ENCODE measurements around the gene LRP4.

The LRP4 gene

DNA sequence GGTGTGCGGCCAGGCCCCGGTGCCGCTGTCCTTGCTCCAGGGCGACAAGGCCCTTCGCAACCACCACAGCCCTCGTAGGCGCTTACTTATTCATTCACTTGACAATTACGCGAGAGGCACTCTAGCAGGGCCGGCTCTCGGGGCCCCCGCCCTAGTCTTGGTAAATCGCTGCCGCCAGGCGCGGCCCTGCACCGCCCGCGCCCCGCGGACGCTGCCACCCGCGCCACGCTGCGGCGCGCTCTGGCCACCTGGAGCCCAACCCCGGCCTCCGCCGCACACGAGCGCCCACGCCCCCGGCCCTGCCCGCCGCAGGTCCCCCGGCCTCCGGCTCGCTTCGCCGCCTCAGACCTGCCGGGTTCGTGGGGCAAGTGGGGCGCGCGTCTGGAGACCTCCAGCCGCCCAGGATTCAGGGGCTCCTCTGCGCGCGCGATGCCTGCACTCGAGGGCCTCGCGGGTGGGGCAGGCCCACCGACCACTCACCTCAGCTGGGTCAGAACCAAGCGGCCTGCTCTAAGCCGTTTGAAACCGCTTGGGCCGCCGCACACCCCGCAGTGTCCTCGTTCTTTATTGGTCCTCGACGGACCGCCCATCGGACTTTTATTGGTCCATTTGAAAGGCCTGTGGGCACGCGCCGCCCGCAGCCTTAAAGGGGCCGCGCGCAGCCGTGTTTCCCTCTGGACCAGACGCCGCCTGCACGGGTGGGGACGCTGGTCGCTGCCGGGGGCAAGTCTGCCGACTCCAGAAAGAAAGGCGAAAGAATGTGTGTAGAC is 72.4 kb downstream of the LRP4 start, which contains the start of gene CKAP5 (continued):
- TF ChIP-seq KLF10 (tag by site-specific recombination; IDR thresholded peaks at IDR 0.05) (peak; percentile 86), GLI4 (tag by site-specific recombination; IDR thresholded peaks at IDR 0.05) (no peak), ZNF132 (tag by site-specific recombination; IDR thresholded peaks at IDR 0.05; ENCODE audit: borderline replicate concordance) (no peak), TRIM28 (IDR thresholded peaks at IDR 0.05; ENCODE audit: borderline replicate concordance, low read length) (no peak), PRDM10 (tag by site-specific recombination; IDR thresholded peaks at IDR 0.05) (peak; percentile 20; the same call in 1 of the 2 replicates), ZBTB7A (tag by site-specific recombination; IDR thresholded peaks at IDR 0.05; ENCODE audit: low read depth) (no peak), ZSCAN30 (tag by site-specific recombination; IDR thresholded peaks at IDR 0.05) (peak; percentile 47; the same call in 1 of the 2 replicates), ZBTB1 (tag by site-specific recombination; IDR thresholded peaks at IDR 0.05) (no peak), ZNF292 (tag by site-specific recombination; IDR thresholded peaks at IDR 0.05; ENCODE audit: borderline replicate concordance, low read depth) (no peak), BCL11A (tag by site-specific recombination; IDR thresholded peaks at IDR 0.05; ENCODE audit: low read depth) (no peak), MEIS1 (CRISPR knock-in tag; IDR thresholded peaks at IDR 0.05; ENCODE audit: borderline replicate concordance) (peak; percentile 20; the same call in 1 of the 2 replicates), SP3 (tag by site-specific recombination; IDR thresholded peaks at IDR 0.05) (peak; percentile 83), HOXC10 (CRISPR knock-in tag; IDR thresholded peaks at IDR 0.05) (no peak), HOXA7 (CRISPR knock-in tag; IDR thresholded peaks at IDR 0.05; ENCODE audit: borderline replicate concordance) (no peak), BCL6B (tag by site-specific recombination; IDR thresholded peaks at IDR 0.05) (no peak), ZNF560 (tag by site-specific recombination; IDR thresholded peaks at IDR 0.05; ENCODE audit: borderline replicate concordance) (no peak), ZNF404 (tag by site-specific recombination; IDR thresholded peaks at IDR 0.05) (no peak), ZSCAN4 (tag by site-specific recombination; IDR thresholded peaks at IDR 0.05) (no peak)
- TF ChIP-seq, protein P1, sequence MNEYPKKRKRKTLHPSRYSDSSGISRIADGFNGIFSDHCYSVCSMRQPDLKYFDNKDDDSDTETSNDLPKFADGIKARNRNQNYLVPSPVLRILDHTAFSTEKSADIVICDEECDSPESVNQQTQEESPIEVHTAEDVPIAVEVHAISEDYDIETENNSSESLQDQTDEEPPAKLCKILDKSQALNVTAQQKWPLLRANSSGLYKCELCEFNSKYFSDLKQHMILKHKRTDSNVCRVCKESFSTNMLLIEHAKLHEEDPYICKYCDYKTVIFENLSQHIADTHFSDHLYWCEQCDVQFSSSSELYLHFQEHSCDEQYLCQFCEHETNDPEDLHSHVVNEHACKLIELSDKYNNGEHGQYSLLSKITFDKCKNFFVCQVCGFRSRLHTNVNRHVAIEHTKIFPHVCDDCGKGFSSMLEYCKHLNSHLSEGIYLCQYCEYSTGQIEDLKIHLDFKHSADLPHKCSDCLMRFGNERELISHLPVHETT (tag by site-specific recombination; IDR thresholded peaks at IDR 0.05): no peak
- TF ChIP-seq, protein P2, sequence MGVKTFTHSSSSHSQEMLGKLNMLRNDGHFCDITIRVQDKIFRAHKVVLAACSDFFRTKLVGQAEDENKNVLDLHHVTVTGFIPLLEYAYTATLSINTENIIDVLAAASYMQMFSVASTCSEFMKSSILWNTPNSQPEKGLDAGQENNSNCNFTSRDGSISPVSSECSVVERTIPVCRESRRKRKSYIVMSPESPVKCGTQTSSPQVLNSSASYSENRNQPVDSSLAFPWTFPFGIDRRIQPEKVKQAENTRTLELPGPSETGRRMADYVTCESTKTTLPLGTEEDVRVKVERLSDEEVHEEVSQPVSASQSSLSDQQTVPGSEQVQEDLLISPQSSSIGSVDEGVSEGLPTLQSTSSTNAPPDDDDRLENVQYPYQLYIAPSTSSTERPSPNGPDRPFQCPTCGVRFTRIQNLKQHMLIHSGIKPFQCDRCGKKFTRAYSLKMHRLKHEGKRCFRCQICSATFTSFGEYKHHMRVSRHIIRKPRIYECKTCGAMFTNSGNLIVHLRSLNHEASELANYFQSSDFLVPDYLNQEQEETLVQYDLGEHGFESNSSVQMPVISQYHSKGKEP (tag by site-specific recombination; IDR thresholded peaks at IDR 0.05): no peak
- TF ChIP-seq, protein P3, sequence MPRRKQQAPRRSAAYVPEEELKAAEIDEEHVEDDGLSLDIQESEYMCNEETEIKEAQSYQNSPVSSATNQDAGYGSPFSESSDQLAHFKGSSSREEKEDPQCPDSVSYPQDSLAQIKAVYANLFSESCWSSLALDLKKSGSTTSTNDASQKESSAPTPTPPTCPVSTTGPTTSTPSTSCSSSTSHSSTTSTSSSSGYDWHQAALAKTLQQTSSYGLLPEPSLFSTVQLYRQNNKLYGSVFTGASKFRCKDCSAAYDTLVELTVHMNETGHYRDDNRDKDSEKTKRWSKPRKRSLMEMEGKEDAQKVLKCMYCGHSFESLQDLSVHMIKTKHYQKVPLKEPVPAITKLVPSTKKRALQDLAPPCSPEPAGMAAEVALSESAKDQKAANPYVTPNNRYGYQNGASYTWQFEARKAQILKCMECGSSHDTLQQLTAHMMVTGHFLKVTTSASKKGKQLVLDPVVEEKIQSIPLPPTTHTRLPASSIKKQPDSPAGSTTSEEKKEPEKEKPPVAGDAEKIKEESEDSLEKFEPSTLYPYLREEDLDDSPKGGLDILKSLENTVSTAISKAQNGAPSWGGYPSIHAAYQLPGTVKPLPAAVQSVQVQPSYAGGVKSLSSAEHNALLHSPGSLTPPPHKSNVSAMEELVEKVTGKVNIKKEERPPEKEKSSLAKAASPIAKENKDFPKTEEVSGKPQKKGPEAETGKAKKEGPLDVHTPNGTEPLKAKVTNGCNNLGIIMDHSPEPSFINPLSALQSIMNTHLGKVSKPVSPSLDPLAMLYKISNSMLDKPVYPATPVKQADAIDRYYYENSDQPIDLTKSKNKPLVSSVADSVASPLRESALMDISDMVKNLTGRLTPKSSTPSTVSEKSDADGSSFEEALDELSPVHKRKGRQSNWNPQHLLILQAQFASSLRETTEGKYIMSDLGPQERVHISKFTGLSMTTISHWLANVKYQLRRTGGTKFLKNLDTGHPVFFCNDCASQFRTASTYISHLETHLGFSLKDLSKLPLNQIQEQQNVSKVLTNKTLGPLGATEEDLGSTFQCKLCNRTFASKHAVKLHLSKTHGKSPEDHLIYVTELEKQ (tag by site-specific recombination; IDR thresholded peaks at IDR 0.05; ENCODE audit: borderline replicate concordance): no peak
- TF ChIP-seq, protein P4, sequence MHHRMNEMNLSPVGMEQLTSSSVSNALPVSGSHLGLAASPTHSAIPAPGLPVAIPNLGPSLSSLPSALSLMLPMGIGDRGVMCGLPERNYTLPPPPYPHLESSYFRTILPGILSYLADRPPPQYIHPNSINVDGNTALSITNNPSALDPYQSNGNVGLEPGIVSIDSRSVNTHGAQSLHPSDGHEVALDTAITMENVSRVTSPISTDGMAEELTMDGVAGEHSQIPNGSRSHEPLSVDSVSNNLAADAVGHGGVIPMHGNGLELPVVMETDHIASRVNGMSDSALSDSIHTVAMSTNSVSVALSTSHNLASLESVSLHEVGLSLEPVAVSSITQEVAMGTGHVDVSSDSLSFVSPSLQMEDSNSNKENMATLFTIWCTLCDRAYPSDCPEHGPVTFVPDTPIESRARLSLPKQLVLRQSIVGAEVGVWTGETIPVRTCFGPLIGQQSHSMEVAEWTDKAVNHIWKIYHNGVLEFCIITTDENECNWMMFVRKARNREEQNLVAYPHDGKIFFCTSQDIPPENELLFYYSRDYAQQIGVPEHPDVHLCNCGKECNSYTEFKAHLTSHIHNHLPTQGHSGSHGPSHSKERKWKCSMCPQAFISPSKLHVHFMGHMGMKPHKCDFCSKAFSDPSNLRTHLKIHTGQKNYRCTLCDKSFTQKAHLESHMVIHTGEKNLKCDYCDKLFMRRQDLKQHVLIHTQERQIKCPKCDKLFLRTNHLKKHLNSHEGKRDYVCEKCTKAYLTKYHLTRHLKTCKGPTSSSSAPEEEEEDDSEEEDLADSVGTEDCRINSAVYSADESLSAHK (tag by site-specific recombination; IDR thresholded peaks at IDR 0.05): 0 out of 2 replicates have a peak, but pooled peaks have one; percentile 14

Measured in HEK293 (cell line).